HepG2 (cell line): Measurements from ENCODE around the gene KIRREL3. TPM values are rescaled to one million over a fixed set of nuclear protein-coding genes. Genes with fewer than 3 reads are reported as not detected.

Experiments used
- ATAC-seq: fragments of 200-7000 bp; cut with Tn5 transposase; 3 replicates; pipeline ENCODE4 v1.9.1; 2020; ENCODE audit warnings: mild to moderate bottlenecking, moderate library complexity
- BruUV-seq: library from RNA; stranded (reverse); fragments of 400-500 nt; replicated peaks from 2 replicates; lab custom pipeline; 2021; lab: Mats Ljungman, UMichigan
- CTCF ChIA-PET: fragments of 300-600 bp; formaldehyde crosslinking; extraction: SDS; loops from one replicate; lab custom pipeline; 2021; ENCODE audit warnings: low total read pairs, inconsistent platforms, low intra/inter-chr PET ratio; lab: Yijun Ruan, JAX
- POLR2A ChIA-PET: fragments of 350-600 bp; sonication (Branson Sonifier 250); formaldehyde crosslinking; loops from one replicate; lab custom pipeline; 2020; ENCODE audit warnings: antibody characterized with exemption, inconsistent platforms; lab: Yijun Ruan, JAX
- DNase-seq: peaks from one replicate; pipeline ENCODE4 v3.0.0-alpha.2; 2015; ENCODE audit warnings: low spot score
- FAIRE-seq: peaks from 3 replicates; lab custom pipeline; 2011; peaks lifted over from hg19 to GRCh38; lab: Jason Lieb, UNC
- H2AFZ ChIP-seq: one replicate; pipeline ENCODE4 v1.6.1; 2011; ENCODE audit warnings: low read length, inconsistent platforms
- H3K27ac ChIP-seq: fragments of 300-600 bp; 3 replicates; pipeline ENCODE4 v1.8.0; 2011; ENCODE audit warnings: mixed run types, mild to moderate bottlenecking, mixed read lengths, low read length, inconsistent platforms; ENCODE audit not compliant: insufficient read depth; ENCODE audit errors: extremely low read length
- H3K27me3 ChIP-seq, 2 experiments: fragments of 200-600 bp in 1 of 2; 2 replicates in 1 of 2; 3 replicates in 1 of 2; pipeline versions ENCODE4 v1.6.0 to v1.8.0; 2011; ENCODE audit warnings: low read length in 2 of 2, mild to moderate bottlenecking in 2 of 2, moderate library complexity in 2 of 2, inconsistent platforms in 1 of 2; ENCODE audit not compliant: insufficient read depth in 2 of 2, control insufficient read depth in 1 of 2
- H3K36me3 ChIP-seq, 2 experiments: fragments of 200-600 bp in 1 of 2; replicated peaks in 1 of 2; 2 replicates in 1 of 2; 3 replicates in 1 of 2; pipeline versions ENCODE4 v1.5.1 to v1.8.0; 2011; ENCODE audit warnings: low read length in 2 of 2, inconsistent platforms in 1 of 2; ENCODE audit not compliant: insufficient read depth in 2 of 2, control insufficient read depth in 1 of 2
- H3K4me1 ChIP-seq: 2 replicates; pipeline ENCODE4 v1.5.1; 2012; ENCODE audit warnings: low read length, inconsistent platforms; ENCODE audit not compliant: insufficient read depth
- H3K4me2 ChIP-seq: 2 replicates; pipeline ENCODE4 v1.6.0; 2011; ENCODE audit warnings: low read depth, low read length, inconsistent platforms
- H3K4me3 ChIP-seq, 3 experiments: fragments of 200-600 bp in 1 of 3; sonication (generic), shearing (Covaris generic) in 1 of 3; replicated peaks in 1 of 3; 2 replicates each; pipeline ENCODE4 v1.5.1; 2011 to 2016; ENCODE audit warnings: low read length in 3 of 3, inconsistent platforms in 2 of 3, low read depth in 2 of 3, mild to moderate bottlenecking in 2 of 3, control low read depth in 1 of 3, mixed read lengths in 1 of 3; ENCODE audit not compliant: insufficient read depth in 1 of 3
- H3K79me2 ChIP-seq: one replicate; pipeline ENCODE4 v1.6.1; 2011; ENCODE audit warnings: low read length, inconsistent platforms; ENCODE audit not compliant: insufficient read depth
- H3K9ac ChIP-seq: 2 replicates; pipeline ENCODE4 v1.6.0; 2011; ENCODE audit warnings: mild to moderate bottlenecking, low read depth, low read length, inconsistent platforms; ENCODE audit not compliant: insufficient read depth
- H3K9me3 ChIP-seq: 2 replicates; pipeline ENCODE4 v1.5.1; 2012; ENCODE audit warnings: mild to moderate bottlenecking, low read length
- H4K20me1 ChIP-seq: 2 replicates; pipeline ENCODE4 v1.6.0; 2011; ENCODE audit warnings: inconsistent platforms, mild to moderate bottlenecking, low read length, moderate library complexity; ENCODE audit not compliant: insufficient read depth
- FIP1L1 ChIP-seq: fragments of 200-400 bp; formaldehyde crosslinking; IDR thresholded peaks from 2 replicates; pipeline ENCODE4 v1.6.1; 2018; ENCODE audit warnings: low read depth, mild to moderate bottlenecking, low read length, moderate library complexity, borderline replicate concordance; ENCODE audit not compliant: insufficient read depth
- FOXA1 ChIP-seq, 2 experiments: fragments of 450-650 bp in 1 of 2; sonication (generic) in 1 of 2; formaldehyde crosslinking in 1 of 2; IDR thresholded peaks; 2 replicates each; pipeline versions ENCODE4 v1.4.0 to v1.6.1; 2016 to 2020; ENCODE audit warnings: missing genetic modification reagents in 1 of 2
- GTF3A ChIP-seq: sonication (generic); formaldehyde crosslinking; conservative IDR thresholded peaks from 2 replicates; pipeline ENCODE4 v1.4.0; 2020; ENCODE audit warnings: mild to moderate bottlenecking, missing genetic modification reagents
- MXI1 ChIP-seq: IDR thresholded peaks from 3 replicates; pipeline ENCODE4 v1.6.1; 2012; ENCODE audit warnings: low read depth, low read length, inconsistent platforms, borderline replicate concordance
- NR2F1 ChIP-seq, 2 experiments: fragments of 450-650 bp in 1 of 2; formaldehyde crosslinking in 1 of 2; IDR thresholded peaks; 2 replicates each; pipeline versions ENCODE4 v1.5.0 to v1.6.1; 2016 to 2020; ENCODE audit warnings: mild to moderate bottlenecking in 1 of 2, missing compliant biosample characterization in 1 of 2, missing genetic modification reagents in 1 of 2, moderate library complexity in 1 of 2
- POLR2AphosphoS5 ChIP-seq: IDR thresholded peaks from 2 replicates; pipeline ENCODE4 v1.6.1; 2012; ENCODE audit warnings: low read depth, low read length
- RAD21 ChIP-seq: fragments of 450-650 bp; formaldehyde crosslinking; IDR thresholded peaks from 2 replicates; pipeline ENCODE4 v1.5.0; 2020; ENCODE audit warnings: mild to moderate bottlenecking
- SAFB2 ChIP-seq: sonication (generic); formaldehyde crosslinking; IDR thresholded peaks from 2 replicates; pipeline ENCODE4 v1.5.1; 2020; ENCODE audit warnings: missing genetic modification reagents, low read depth, mild to moderate bottlenecking, borderline replicate concordance
- SATB2 ChIP-seq: sonication (generic); formaldehyde crosslinking; IDR thresholded peaks from 2 replicates; pipeline ENCODE4 v1.5.0; 2020; ENCODE audit warnings: missing genetic modification reagents
- SRSF1 ChIP-seq: fragments of 200-400 bp; formaldehyde crosslinking; optimal IDR thresholded peaks from 2 replicates; pipeline ENCODE3; 2017; ENCODE audit warnings: mild to moderate bottlenecking, low read depth, low read length, moderate library complexity
- ZNF205 ChIP-seq: IDR thresholded peaks from 2 replicates; pipeline ENCODE4 v1.6.1; 2018; ENCODE audit warnings: missing biosample characterization, missing genetic modification reagents
- WGBS: methylation state at CpG from one replicate; pipeline ENCODE4 v1.1.6; 2017; ENCODE audit warnings: low lambda C conversion rate; 5-methylcytosine and 5-hydroxymethylcytosine counted together
- in situ Hi-C: cut with HindIII; loops from 2 replicates; pipeline ENCODE4 v1.10.0; 2017; ENCODE audit warnings: low pct_unique_long_range_greater_than_20kb; ENCODE audit not compliant: extremely low pct_ligation_motif_present
- intact Hi-C: fragments of 100-400 bp; cut with micrococcal nuclease; formaldehyde crosslinking; loops from one replicate; pipeline ENCODE4 v1.10.0; 2022; ENCODE audit not compliant: unreplicated experiment
- polyA plus RNA-seq, 8 experiments: library from polyadenylated mRNA; depleted of rRNA in 3 of 8; stranded (reverse) in 7 of 8; unstranded in 1 of 8; fragments of >200 nt; fragmentation: Illumina TruSeq in 4 of 8; extraction: Trizol in 4 of 8; gene quantifications; 2 replicates each; pipeline versions ENCODE4 v1.2.1 to v1.2.3, GENCODE V29; 2011 to 2016; ENCODE audit warnings: low read depth in 4 of 8, missing spikeins in 1 of 8, mixed read lengths in 1 of 8; ENCODE audit not compliant: insufficient read depth in 1 of 8
- total RNA-seq, 5 experiments: library from RNA; depleted of rRNA; stranded (reverse); fragments of >200 nt; fragmentation: Illumina TruSeq; extraction: Trizol; gene quantifications; 2 replicates each; pipeline ENCODE4 v1.2.3, GENCODE V29; 2016; ENCODE audit warnings: low read depth in 1 of 5
- TF ChIP-seq, protein P1 (sequence below), 2 experiments: fragments of 450-650 bp in 1 of 2; sonication (generic) in 1 of 2; formaldehyde crosslinking in 1 of 2; IDR thresholded peaks; 2 replicates each; pipeline versions ENCODE4 v1.6.1 to v1.8.0; 2016 to 2022; ENCODE audit warnings: antibody characterized with exemption in 1 of 2, mild to moderate bottlenecking in 1 of 2, missing genetic modification reagents in 1 of 2
- TF ChIP-seq, protein P2 (sequence below): sonication (generic); formaldehyde crosslinking; IDR thresholded peaks from 2 replicates; pipeline ENCODE4 v1.4.0; 2020; ENCODE audit warnings: missing genetic modification reagents

KIRREL3 gene
- total and polyA plus RNA-seq, 2 of the 13 experiments (the other 11 are each of a cell fraction or from before 2014, with no cell fraction given) = not detected

DNA sequence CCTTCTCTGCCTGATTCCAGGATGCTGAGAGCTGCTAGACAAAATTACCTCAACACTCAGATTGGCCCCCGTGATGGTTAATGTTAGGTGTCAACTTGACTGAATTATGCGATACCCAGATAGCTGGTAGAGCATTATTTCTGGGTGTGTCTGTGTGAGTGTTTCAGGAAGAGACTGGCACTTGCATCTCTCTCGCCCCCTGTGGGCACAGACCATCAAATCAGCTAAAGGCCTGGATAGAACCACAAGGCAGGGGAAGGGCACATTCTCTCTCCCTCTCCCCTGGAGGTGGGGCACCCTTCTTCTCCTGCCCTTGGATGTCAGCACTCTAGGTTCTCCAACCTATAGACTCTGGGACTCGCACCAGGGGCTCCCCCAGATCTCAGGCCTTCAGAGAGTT, 79.7 kb downstream of the KIRREL3 start:
- 0 out of 5 replicates have a peak, but pooled peaks cover 0 to 6% of the 10 kb centered on the region in 2 experiments for H3K27me3 ChIP-seq
- ATAC-seq = no peak
- no peak overlapping the region for H3K4me3 ChIP-seq
- H2AFZ ChIP-seq = no peak overlapping the region
- intact Hi-C loops (no loop called here), in situ Hi-C loops (no loop called here)
- no peak for TF ChIP-seq POLR2AphosphoS5
- no peak for TF ChIP-seq SATB2 (CRISPR knock-in tag)
- TF ChIP-seq FIP1L1 = no peak
- no peak for TF ChIP-seq MXI1
- TF ChIP-seq GTF3A = no peak
- TF ChIP-seq ZNF205 (CRISPR knock-in tag) = no peak
- TF ChIP-seq RAD21 = no peak
- TF ChIP-seq, protein P1, sequence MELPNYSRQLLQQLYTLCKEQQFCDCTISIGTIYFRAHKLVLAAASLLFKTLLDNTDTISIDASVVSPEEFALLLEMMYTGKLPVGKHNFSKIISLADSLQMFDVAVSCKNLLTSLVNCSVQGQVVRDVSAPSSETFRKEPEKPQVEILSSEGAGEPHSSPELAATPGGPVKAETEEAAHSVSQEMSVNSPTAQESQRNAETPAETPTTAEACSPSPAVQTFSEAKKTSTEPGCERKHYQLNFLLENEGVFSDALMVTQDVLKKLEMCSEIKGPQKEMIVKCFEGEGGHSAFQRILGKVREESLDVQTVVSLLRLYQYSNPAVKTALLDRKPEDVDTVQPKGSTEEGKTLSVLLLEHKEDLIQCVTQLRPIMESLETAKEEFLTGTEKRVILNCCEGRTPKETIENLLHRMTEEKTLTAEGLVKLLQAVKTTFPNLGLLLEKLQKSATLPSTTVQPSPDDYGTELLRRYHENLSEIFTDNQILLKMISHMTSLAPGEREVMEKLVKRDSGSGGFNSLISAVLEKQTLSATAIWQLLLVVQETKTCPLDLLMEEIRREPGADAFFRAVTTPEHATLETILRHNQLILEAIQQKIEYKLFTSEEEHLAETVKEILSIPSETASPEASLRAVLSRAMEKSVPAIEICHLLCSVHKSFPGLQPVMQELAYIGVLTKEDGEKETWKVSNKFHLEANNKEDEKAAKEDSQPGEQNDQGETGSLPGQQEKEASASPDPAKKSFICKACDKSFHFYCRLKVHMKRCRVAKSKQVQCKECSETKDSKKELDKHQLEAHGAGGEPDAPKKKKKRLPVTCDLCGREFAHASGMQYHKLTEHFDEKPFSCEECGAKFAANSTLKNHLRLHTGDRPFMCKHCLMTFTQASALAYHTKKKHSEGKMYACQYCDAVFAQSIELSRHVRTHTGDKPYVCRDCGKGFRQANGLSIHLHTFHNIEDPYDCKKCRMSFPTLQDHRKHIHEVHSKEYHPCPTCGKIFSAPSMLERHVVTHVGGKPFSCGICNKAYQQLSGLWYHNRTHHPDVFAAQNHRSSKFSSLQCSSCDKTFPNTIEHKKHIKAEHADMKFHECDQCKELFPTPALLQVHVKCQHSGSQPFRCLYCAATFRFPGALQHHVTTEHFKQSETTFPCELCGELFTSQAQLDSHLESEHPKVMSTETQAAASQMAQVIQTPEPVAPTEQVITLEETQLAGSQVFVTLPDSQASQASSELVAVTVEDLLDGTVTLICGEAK (IDR thresholded peaks at IDR 0.05) = no peak
- TF ChIP-seq, protein P1 (CRISPR knock-in tag; IDR thresholded peaks at IDR 0.05) = no peak
- TF ChIP-seq, protein P2, sequence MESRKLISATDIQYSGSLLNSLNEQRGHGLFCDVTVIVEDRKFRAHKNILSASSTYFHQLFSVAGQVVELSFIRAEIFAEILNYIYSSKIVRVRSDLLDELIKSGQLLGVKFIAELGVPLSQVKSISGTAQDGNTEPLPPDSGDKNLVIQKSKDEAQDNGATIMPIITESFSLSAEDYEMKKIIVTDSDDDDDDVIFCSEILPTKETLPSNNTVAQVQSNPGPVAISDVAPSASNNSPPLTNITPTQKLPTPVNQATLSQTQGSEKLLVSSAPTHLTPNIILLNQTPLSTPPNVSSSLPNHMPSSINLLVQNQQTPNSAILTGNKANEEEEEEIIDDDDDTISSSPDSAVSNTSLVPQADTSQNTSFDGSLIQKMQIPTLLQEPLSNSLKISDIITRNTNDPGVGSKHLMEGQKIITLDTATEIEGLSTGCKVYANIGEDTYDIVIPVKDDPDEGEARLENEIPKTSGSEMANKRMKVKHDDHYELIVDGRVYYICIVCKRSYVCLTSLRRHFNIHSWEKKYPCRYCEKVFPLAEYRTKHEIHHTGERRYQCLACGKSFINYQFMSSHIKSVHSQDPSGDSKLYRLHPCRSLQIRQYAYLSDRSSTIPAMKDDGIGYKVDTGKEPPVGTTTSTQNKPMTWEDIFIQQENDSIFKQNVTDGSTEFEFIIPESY (CRISPR knock-in tag) = no peak
- no peak for TF ChIP-seq FOXA1 (IDR thresholded peaks at IDR 0.05)
- TF ChIP-seq FOXA1 (CRISPR knock-in tag; IDR thresholded peaks at IDR 0.05) = no peak
- no peak for TF ChIP-seq SAFB2 (CRISPR knock-in tag)
- no peak for TF ChIP-seq SRSF1
- TF ChIP-seq NR2F1 (CRISPR knock-in tag; IDR thresholded peaks at IDR 0.05) = no peak
- H3K9me3 ChIP-seq = no peaks in the 10 kb centered on the region
- H3K27ac ChIP-seq = no peak overlapping the region
- ChIA-PET CTCF (no interaction called here), POLR2A (no interaction called here)
- H3K4me2 ChIP-seq = no peak overlapping the region
- H3K4me1 ChIP-seq = no peaks in the 10 kb centered on the region
- no peak for DNase-seq
- H3K79me2 ChIP-seq = no peaks in the 10 kb centered on the region
- no peak overlapping the region for H3K9ac ChIP-seq
- no peaks in the 10 kb centered on the region for H3K36me3 ChIP-seq
- 25% methylated on average over 4 of the region's 4 CpGs for WGBS
- H4K20me1 ChIP-seq = no peaks in the 10 kb centered on the region
- no peak for FAIRE-seq
- BruUV-seq = no TSS peak
